GM19023 (cell line): ENCODE data around the gene LTF.

Experiments used
- ATAC-seq: cut with Tn5 transposase; IDR thresholded peaks from one replicate; pipeline ENCODE4 v1.9.1; 2021; ENCODE audit warnings: mild to moderate bottlenecking, moderate library complexity; ENCODE audit not compliant: unreplicated experiment

Gene LTF

GRCh38 chr3:46491089-46492070, 26.7 kb upstream of the LTF start:
- ATAC-seq, result no peak

GRCh38 chr3:46490338-46491084, 25.8 kb upstream of the LTF start:
- no peak for ATAC-seq

- ATAC-seq, result no peak
Measured at GRCh38 chr3:46489875-46490274, 25.2 kb upstream of the LTF start.

GRCh38 chr3:46489381-46489780, 24.7 kb upstream of the LTF start:
- ATAC-seq, result no peak

- peak; percentile 82 for ATAC-seq
Measured at GRCh38 chr3:46488735-46489361, 24.1 kb upstream of the LTF start.

GRCh38 chr3:46485779-46486175, 21.1 kb upstream of the LTF start:
- no peak for ATAC-seq

- no peak for ATAC-seq
Measured at GRCh38 chr3:46484911-46485778, 20.4 kb upstream of the LTF start.

GRCh38 chr3:46484388-46484787, 19.7 kb upstream of the LTF start:
- ATAC-seq, result no peak

- ATAC-seq, result no peak
Measured at GRCh38 chr3:46483825-46484224, 19.1 kb upstream of the LTF start.

GRCh38 chr3:46482632-46483350, 18.1 kb upstream of the LTF start:
- ATAC-seq, result no peak

GRCh38 chr3:46481636-46482035, 16.9 kb upstream of the LTF start:
- ATAC-seq, result no peak

GRCh38 chr3:46480491-46481195, 15.9 kb upstream of the LTF start:
- no peak for ATAC-seq

GRCh38 chr3:46479696-46480095, 15.0 kb upstream of the LTF start:
- ATAC-seq, result no peak

- no peak for ATAC-seq
Measured at GRCh38 chr3:46479021-46479420, 14.3 kb upstream of the LTF start.

GRCh38 chr3:46478341-46478740, 13.6 kb upstream of the LTF start:
- no peak for ATAC-seq

- ATAC-seq, result no peak
Measured at GRCh38 chr3:46477756-46478155, 13.1 kb upstream of the LTF start.

GRCh38 chr3:46477145-46477544, 12.4 kb upstream of the LTF start:
- no peak for ATAC-seq

- no peak for ATAC-seq
Measured at GRCh38 chr3:46472736-46473135, 8.0 kb upstream of the LTF start.

GRCh38 chr3:46471371-46471914, 6.7 kb upstream of the LTF start:
- ATAC-seq, result no peak
